GM12878 (cell line): ENCODE data around the gene C9orf153. TPM values are rescaled to one million over a fixed set of nuclear protein-coding genes. Genes with fewer than 3 reads are reported as not detected.

Experiments
- ASH2L ChIP-seq: fragments of 300-600, 200-600 bp; sonication (generic); IDR thresholded peaks from 2 replicates; pipeline ENCODE4 v1.6.1; 2017; ENCODE audit warnings: low read depth, mild to moderate bottlenecking, borderline replicate concordance
- FOXM1 ChIP-seq: IDR thresholded peaks from 2 replicates; pipeline ENCODE4 v1.6.1; 2012; ENCODE audit warnings: low read depth, mild to moderate bottlenecking, inconsistent platforms, low read length, moderate library complexity
- IKZF1 ChIP-seq: fragments of 450-650 bp; conservative IDR thresholded peaks from 2 replicates; pipeline ENCODE4 v1.6.1; 2017; ENCODE audit warnings: antibody characterized with exemption, mild to moderate bottlenecking
- IKZF2 ChIP-seq, 2 experiments: fragments of 450-650 bp; IDR thresholded peaks; 2 replicates each; pipeline ENCODE4 v1.6.1; 2017; ENCODE audit warnings: mild to moderate bottlenecking in 2 of 2, moderate library complexity in 2 of 2
- KDM1A ChIP-seq: fragments of 200-600 bp; sonication (generic); IDR thresholded peaks from 2 replicates; pipeline ENCODE4 v1.6.1; 2016; ENCODE audit warnings: borderline replicate concordance
- KLF5 ChIP-seq: fragments of 450-650 bp; IDR thresholded peaks from 2 replicates; pipeline ENCODE4 v1.6.1; 2014; ENCODE audit warnings: mild to moderate bottlenecking; ENCODE audit not compliant: partially characterized antibody
- MXI1 ChIP-seq: fragments of 150-350 bp; IDR thresholded peaks from 2 replicates; pipeline ENCODE4 v1.6.1; 2011; ENCODE audit warnings: low read depth, mild to moderate bottlenecking, inconsistent platforms, low read length, improper control_type of control experiment
- NBN ChIP-seq: fragments of 450-650 bp; IDR thresholded peaks from 2 replicates; pipeline ENCODE4 v1.6.1; 2016
- NKRF ChIP-seq: fragments of 450-650 bp; conservative IDR thresholded peaks from 2 replicates; pipeline ENCODE4 v1.6.1; 2017; ENCODE audit warnings: mild to moderate bottlenecking, moderate library complexity
- RELA ChIP-seq: fragments of 450-650 bp; IDR thresholded peaks from 2 replicates; pipeline ENCODE4 v1.8.0; 2014; ENCODE audit warnings: borderline replicate concordance; ENCODE audit not compliant: partially characterized antibody
- ZBTB33 ChIP-seq: fragments of 450-650 bp; IDR thresholded peaks from 2 replicates; pipeline ENCODE4 v1.6.1; 2017; ENCODE audit warnings: mild to moderate bottlenecking
- polyA plus RNA-seq, 11 experiments: library from polyadenylated mRNA; depleted of rRNA in 4 of 11; unstranded in 6 of 11; stranded (reverse) in 5 of 11; fragments of >200 nt; fragmentation: Nextera tagmentation in 4 of 11; fragmentation: Illumina TruSeq in 1 of 11; extraction: Ambion mirVana in 4 of 11; extraction: Trizol in 1 of 11; gene quantifications; 1 replicate in 1 of 11; 2 replicates in 10 of 11; pipeline versions ENCODE4 v1.2.1 to v1.2.3, GENCODE V29; 2011 to 2016; ENCODE audit warnings: inconsistent platforms in 2 of 11, missing spikeins in 2 of 11, low read depth in 1 of 11
- total RNA-seq, 4 experiments: library from RNA; depleted of rRNA in 3 of 4; stranded (reverse); fragments of >200 nt in 3 of 4; fragmentation: Illumina TruSeq in 1 of 4; extraction: Trizol in 1 of 4; gene quantifications; 2 replicates each; pipeline versions ENCODE4 v1.2.1 to v1.2.3, GENCODE V29; 2013 to 2021

The C9orf153 gene
- total and polyA plus RNA-seq, 10 of the 15 experiments (the other 5 are each of a cell fraction or from before 2014, with no cell fraction given), result 0.03 to 1.2 (median 0.18) TPM; not detected in 1

- no peak for TF ChIP-seq IKZF1
- no peak for TF ChIP-seq NKRF
- TF ChIP-seq NBN, result no peak
- TF ChIP-seq MXI1, result no peak
- no peak for TF ChIP-seq ASH2L
- TF ChIP-seq FOXM1, result no peak
- no peak for TF ChIP-seq ZBTB33
- no peak for TF ChIP-seq KDM1A
- no peak for TF ChIP-seq KLF5
- no peak for TF ChIP-seq RELA
- TF ChIP-seq IKZF2 (IDR thresholded peaks at IDR 0.05), result no peak
Measured at GRCh38 chr9:86250123-86250522, 9.3 kb downstream of the C9orf153 start (continued).
